K562 treated with DMSO at 1 percent for 24 hours (cell line): ENCODE results near the gene SYCP2. TPM values are rescaled to one million over a fixed set of nuclear protein-coding genes. Genes with fewer than 3 reads are reported as not detected.

Source experiments
- total RNA-seq: library from RNA; unstranded; fragments of 300-600 nt; gene quantifications from 2 replicates; pipeline ENCODE4 v1.2.3, GENCODE V29; 2022; ENCODE audit warnings: low read depth; ENCODE audit not compliant: insufficient read depth

SYCP2 gene, protein sequence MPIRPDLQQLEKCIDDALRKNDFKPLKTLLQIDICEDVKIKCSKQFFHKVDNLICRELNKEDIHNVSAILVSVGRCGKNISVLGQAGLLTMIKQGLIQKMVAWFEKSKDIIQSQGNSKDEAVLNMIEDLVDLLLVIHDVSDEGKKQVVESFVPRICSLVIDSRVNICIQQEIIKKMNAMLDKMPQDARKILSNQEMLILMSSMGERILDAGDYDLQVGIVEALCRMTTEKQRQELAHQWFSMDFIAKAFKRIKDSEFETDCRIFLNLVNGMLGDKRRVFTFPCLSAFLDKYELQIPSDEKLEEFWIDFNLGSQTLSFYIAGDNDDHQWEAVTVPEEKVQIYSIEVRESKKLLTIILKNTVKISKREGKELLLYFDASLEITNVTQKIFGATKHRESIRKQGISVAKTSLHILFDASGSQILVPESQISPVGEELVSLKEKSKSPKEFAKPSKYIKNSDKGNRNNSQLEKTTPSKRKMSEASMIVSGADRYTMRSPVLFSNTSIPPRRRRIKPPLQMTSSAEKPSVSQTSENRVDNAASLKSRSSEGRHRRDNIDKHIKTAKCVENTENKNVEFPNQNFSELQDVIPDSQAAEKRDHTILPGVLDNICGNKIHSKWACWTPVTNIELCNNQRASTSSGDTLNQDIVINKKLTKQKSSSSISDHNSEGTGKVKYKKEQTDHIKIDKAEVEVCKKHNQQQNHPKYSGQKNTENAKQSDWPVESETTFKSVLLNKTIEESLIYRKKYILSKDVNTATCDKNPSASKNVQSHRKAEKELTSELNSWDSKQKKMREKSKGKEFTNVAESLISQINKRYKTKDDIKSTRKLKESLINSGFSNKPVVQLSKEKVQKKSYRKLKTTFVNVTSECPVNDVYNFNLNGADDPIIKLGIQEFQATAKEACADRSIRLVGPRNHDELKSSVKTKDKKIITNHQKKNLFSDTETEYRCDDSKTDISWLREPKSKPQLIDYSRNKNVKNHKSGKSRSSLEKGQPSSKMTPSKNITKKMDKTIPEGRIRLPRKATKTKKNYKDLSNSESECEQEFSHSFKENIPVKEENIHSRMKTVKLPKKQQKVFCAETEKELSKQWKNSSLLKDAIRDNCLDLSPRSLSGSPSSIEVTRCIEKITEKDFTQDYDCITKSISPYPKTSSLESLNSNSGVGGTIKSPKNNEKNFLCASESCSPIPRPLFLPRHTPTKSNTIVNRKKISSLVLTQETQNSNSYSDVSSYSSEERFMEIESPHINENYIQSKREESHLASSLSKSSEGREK (N-terminal part only)
- total RNA-seq, result 0.98 and 1.4 TPM in 2 replicates

DNA sequence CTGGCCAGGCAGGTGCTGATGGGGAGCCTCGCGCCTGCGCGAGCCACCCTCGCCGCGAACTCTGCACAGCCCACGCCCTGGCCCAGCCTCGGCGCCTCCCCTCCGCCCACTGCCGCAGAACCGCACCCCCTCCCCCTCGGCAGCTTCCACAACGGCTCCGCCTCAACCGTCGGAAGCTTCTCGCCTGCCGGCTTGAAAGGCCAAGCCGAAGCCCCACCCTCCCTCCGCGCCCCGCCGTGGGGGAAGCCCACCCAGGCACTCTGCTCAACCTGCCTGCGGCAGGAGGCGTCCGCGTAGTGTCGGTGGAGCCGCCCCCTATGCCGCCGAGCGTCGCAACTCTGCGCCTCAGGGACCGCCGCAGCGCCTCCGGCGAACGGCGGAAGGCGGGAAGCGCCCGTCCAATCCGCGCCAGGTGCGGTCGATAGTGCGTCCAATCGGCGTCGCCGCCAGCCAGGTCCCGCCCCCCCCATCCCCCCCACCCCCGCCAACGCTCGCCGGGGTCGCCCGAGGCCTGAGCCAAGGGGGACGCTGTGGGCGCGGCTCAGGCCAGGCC, at the start of gene SYCP2:
Gene SYCP2 (minus strand): TSS at position 342 of the 553 bp plus-strand sequence. CDS start 11,224 bp downstream, outside the sequence.

DNA sequence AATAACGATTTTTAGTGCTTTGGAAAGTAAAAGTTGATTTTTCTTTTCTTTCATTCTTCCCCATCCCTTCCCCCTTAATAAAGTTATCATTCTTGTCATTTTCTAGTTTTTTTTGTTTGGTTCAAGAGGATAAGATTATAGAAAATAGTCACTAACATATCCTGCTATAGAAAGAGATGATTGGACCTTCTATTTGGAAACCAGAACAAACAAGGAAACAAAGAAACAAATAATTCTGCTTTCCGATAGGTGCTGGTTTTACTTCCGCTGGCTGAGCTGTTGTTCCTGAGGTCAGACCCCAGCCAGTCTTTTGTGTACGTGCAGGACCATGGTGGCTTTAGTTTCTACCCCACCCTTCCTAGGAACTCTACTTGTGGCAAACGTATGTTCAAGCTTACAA, 24.7 kb upstream of the SYCP2 start, which contains the start of gene CDH26:
Gene CDH26 (plus strand): TSS at position 301 of the 400 bp plus-strand sequence. CDS start 304 bp downstream, outside the sequence.

DNA sequence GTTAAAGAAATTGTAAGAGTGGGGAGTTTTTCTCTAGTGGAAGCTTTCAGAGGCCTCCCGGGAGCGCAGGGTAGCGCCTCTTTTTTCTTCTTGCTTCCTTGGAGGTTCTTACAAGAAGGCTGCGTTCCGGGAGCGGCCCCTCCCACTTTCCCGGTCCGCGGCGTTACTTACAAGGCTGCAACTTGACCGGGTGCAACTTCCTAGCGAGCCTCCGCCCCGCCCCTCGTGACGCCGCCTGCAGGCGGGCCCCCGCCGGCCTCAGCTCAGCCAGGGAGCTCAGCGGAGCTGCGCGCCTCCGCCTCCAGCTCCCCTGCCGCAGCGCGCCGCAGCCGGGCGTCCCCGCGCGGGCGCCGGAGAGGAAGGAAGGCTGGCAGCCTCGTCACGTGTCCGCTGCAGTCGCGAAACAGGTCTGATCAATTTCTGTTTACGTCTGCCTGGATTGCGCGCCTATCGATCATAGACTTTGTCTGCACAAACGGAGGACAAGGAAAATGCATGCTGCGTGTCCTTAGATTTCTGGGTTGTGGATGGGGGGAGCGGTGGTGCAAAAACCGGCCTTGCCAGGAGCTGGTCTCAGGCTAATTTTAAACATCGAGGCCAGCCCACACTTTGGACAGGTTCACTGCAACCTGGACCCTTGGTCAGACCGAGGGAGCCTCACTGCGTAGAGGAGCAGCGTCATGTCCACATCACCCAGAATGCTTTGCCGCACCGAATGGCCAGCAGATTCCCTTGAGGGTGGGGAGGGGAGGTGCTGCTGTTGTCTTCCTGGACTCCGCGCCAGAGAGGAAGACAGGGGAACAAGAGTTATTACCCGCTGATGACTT, 6.9 kb upstream of the SYCP2 start, which contains the start of the genes FAM217B and PPP1R3D:
Gene FAM217B (plus strand): TSS at position 261 of the 827 bp plus-strand sequence. CDS start 3,555 bp downstream, outside the sequence.
Gene PPP1R3D (minus strand): TSS at position 177 of the 827 bp plus-strand sequence. CDS start 374 bp downstream, outside the sequence.

Other genes starting within 250 kb of the SYCP2 start
- gene PPP1R3D, start 6.7 kb upstream of the SYCP2 start, total RNA-seq, result 5.3 and 7.4 TPM in 2 replicates
- gene FAM217B, start 6.8 kb upstream of the SYCP2 start, total RNA-seq, result 9.0 and 10.1 TPM in 2 replicates
- 1.6 TPM in 1 of 2 replicates, not detected in the other for gene CDH26, start 24.8 kb upstream of the SYCP2 start, total RNA-seq